ENCODE measurements around the gene EFCAB5.
"Not testable (repeated sequence)": the region's sequence is repeated elsewhere in the genome, so short reads cannot be mapped to it uniquely, and the experiment has no call there.

EFCAB5 gene

DNA sequence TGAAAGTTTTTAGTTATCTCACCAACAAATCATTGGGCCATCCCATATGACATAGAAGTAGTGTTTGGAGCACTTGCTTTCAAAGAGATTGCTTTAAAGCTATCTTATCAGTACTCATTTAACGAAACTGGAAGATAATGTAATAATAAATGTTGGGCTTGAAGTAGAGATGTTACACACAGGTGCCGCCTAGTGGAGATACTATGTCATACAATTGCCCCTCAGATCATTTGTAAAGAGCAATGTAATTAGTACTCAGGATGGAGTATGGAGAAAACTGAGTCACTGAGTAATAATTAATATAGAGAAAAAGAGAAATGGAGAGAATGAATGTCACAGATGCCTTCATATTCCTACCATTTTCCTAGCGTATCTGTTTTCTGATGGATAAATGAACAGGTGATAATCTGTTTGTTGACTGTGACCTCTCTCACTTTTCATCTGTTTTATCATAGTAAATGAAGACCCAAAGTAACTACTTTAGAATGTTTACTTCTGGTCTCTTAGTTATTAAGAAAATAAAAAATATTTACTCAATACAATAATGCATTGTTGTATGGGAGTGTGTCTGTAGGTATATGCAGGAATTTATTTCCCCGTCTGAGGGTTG is 80.4 kb downstream of the EFCAB5 start:
- Histone ChIP-seq H3K9ac (ENCODE audit: low read depth, low read length) (no peak overlapping the region), H3K4me3 (ENCODE audit: low read depth, low read length) (no peak overlapping the region), H3K36me3 (ENCODE audit: control insufficient read depth, insufficient read depth, low read length) (no peaks in the 10 kb centered on the region), H3K27me3 (ENCODE audit: control insufficient read depth, insufficient read depth, low read length) (no peaks in the 10 kb centered on the region), H3K27ac (ENCODE audit: low read depth, low read length) (no peak overlapping the region), H3K4me1 (ENCODE audit: control insufficient read depth, insufficient read depth, low read length) (no peaks in the 10 kb centered on the region), H3K9me3 (ENCODE audit: control insufficient read depth, insufficient read depth, low read length) (no peaks in the 10 kb centered on the region)

DNA sequence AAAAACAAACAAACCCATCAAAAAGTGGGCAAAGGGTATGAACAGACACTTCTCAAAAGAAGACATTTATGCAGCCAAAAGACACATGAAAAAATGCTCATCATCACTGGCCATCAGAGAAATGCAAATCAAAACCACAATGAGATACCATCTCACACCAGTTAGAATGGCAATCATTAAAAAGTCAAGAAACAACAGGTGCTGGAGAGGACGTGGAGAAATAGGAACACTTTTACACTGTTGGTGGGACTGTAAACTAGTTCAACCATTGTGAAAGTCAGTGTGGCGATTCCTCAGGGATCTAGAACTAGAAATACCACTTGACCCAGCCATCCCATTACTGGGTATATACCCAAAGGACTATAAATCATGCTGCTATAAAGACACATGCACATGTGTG is 83.9 kb downstream of the EFCAB5 start:
- not testable (repeated sequence) for H3K4me1 ChIP-seq (ENCODE audit: control insufficient read depth, insufficient read depth, low read length); H3K9ac ChIP-seq (ENCODE audit: low read depth, low read length); H3K9me3 ChIP-seq (ENCODE audit: control insufficient read depth, insufficient read depth, low read length); H3K27ac ChIP-seq (ENCODE audit: low read depth, low read length); H3K36me3 ChIP-seq (ENCODE audit: control insufficient read depth, insufficient read depth, low read length); H3K4me3 ChIP-seq (ENCODE audit: low read depth, low read length); H3K27me3 ChIP-seq (ENCODE audit: control insufficient read depth, insufficient read depth, low read length)

DNA sequence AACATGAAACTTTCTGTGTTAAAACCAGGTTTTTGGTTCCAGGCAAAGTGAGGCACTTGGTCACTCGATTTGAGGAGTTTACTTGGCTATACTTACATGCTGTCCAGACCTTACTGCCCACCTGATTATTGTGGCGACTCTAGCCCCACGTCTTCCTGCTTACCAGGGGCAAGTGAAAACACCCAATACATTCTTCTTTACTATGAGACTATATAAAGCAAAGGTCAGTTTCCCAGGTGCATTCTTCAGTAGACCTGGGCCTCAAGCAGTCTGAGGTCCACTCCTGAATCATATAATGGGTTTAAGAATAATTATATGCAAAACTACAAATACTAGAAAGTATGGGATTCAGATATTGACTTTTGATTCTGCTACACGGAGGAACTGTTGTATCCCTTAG is 86.2 kb downstream of the EFCAB5 start:
- Histone ChIP-seq H3K4me3 (ENCODE audit: low read depth, low read length) (no peak overlapping the region), H3K27ac (ENCODE audit: low read depth, low read length) (no peak overlapping the region), H3K9ac (ENCODE audit: low read depth, low read length) (no peak overlapping the region), H3K36me3 (ENCODE audit: control insufficient read depth, insufficient read depth, low read length) (no peaks in the 10 kb centered on the region), H3K27me3 (ENCODE audit: control insufficient read depth, insufficient read depth, low read length) (no peaks in the 10 kb centered on the region), H3K9me3 (ENCODE audit: control insufficient read depth, insufficient read depth, low read length) (no peaks in the 10 kb centered on the region), H3K4me1 (ENCODE audit: control insufficient read depth, insufficient read depth, low read length) (no peaks in the 10 kb centered on the region)

DNA sequence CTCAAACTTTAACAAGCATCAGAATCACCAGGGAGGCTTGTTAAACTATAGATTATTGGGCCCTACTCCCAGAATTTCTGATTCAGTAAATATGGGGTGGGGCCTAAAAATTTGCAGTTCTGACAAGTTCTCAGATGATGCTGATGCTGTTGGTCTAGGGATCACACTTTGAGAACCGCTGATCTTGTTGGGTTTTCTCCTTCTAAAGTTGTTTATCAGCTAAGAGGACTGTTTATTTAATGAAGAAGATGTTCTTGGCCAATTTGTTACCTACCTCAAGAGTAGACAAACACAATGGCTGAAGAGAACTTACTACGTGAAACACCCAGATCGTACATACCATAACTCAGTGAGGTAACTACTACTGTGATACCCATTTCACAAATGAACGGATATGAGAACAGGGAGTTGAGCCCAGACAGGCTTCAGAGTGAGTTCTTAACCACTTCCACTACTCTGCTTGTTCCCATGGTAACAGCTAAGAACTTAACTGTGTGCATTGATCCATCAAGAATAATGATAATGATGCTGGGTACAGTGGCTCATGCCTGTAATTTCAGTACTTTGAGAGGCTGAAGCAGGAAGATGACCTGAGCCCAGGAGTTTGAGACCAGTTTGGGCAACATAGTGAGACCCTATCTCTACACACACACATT is 89.9 kb downstream of the EFCAB5 start:
- no peaks in the 10 kb centered on the region for H3K4me1 ChIP-seq (ENCODE audit: control insufficient read depth, insufficient read depth, low read length)
- no peak overlapping the region for H3K9ac ChIP-seq (ENCODE audit: low read depth, low read length)
- H3K27me3 ChIP-seq (ENCODE audit: control insufficient read depth, insufficient read depth, low read length): no peaks in the 10 kb centered on the region
- H3K36me3 ChIP-seq (ENCODE audit: control insufficient read depth, insufficient read depth, low read length): no peaks in the 10 kb centered on the region
- H3K27ac ChIP-seq (ENCODE audit: low read depth, low read length): no peak overlapping the region
- no peak overlapping the region for H3K4me3 ChIP-seq (ENCODE audit: low read depth, low read length)
- no peaks in the 10 kb centered on the region for H3K9me3 ChIP-seq (ENCODE audit: control insufficient read depth, insufficient read depth, low read length)

DNA sequence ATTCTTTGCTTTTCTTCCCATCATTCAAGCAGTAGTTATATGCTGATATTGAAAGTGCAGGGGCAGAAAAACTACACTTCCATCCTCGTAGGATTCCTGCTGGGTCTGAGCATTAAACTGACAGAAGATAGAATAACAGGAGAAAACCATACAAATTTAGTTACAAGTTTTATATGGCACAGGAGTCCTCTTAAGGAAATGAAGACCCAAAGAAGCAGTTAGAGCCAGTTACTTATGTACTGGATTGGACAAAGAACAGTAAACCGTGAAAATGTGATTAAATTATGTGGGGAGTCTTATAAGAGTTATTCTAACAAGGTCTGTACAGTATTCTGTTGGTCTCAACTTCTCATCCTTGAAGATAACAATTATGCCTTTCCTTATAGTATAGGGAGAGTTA is 93.9 kb downstream of the EFCAB5 start:
- no peaks in the 10 kb centered on the region for H3K36me3 ChIP-seq (ENCODE audit: control insufficient read depth, insufficient read depth, low read length)
- H3K9ac ChIP-seq (ENCODE audit: low read depth, low read length): no peak overlapping the region

DNA sequence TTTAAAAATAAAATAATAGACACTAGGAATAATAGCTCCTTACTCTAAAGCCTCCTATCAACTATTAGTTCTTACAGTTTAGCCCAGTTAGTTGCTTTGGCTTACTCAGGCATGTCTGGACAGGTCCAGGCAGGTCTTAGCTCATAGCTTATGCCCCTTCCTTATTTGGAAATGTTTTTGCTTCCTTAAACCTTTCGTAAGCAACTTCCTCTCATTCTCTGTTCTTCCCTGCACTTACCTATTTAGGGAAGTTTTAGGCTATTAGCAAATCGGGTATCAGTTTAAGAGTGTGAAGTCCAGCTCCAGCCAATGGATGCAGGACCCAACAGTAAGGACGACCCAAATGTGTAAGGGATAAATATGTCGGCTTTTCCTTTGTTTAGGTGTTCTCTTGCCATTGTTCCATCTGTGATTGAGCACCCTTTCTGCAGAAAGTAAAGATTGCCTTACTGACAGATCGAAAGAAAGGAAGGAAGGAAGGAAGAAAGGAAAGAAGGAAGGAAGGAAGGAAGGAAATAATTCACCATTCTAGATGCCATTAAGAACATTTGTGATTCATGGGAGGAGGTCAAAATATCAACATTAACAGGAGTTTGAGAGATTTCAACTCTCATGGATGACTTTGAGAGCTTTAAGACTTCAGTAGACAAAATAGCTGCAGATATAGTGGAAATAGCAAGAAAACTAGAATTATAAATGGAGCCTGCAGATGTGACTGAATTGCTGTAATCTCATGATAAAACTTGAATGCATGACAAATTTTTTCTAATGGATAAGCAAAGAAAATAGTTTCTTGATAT is 99.5 kb downstream of the EFCAB5 start:
- not testable (repeated sequence) for H3K27ac ChIP-seq (ENCODE audit: low read depth, low read length); H3K4me3 ChIP-seq (ENCODE audit: low read depth, low read length); H3K9ac ChIP-seq (ENCODE audit: low read depth, low read length); H3K4me1 ChIP-seq (ENCODE audit: control insufficient read depth, insufficient read depth, low read length); H3K27me3 ChIP-seq (ENCODE audit: control insufficient read depth, insufficient read depth, low read length); H3K9me3 ChIP-seq (ENCODE audit: control insufficient read depth, insufficient read depth, low read length); H3K36me3 ChIP-seq (ENCODE audit: control insufficient read depth, insufficient read depth, low read length)

More for the DNA sequence above, 93.9 kb downstream of the EFCAB5 start:
- no peak overlapping the region for H3K27ac ChIP-seq (ENCODE audit: low read depth, low read length)
- no peaks in the 10 kb centered on the region for H3K27me3 ChIP-seq (ENCODE audit: control insufficient read depth, insufficient read depth, low read length)
- no peaks in the 10 kb centered on the region for H3K4me1 ChIP-seq (ENCODE audit: control insufficient read depth, insufficient read depth, low read length)
- no peak overlapping the region for H3K4me3 ChIP-seq (ENCODE audit: low read depth, low read length)
- H3K9me3 ChIP-seq (ENCODE audit: control insufficient read depth, insufficient read depth, low read length): no peaks in the 10 kb centered on the region

DNA sequence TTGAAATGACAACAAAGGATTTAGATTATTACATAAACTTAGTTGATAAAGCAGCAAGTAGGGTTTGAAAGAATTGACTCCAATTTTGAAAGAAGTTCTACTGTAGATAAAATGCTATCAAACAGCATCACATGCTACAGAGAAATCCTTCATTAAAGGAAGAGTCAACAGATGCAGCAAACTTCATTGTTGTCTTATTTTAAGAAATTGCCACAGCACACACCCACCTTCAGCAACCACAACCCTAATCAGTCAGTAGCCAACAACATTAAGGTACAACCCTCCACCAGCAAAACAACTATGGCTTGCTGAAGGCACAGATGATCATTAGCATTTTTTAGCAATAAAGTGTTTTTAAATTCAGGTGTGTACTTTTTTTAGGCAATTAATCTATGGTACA is 100.1 kb downstream of the EFCAB5 start:
- H3K27ac ChIP-seq (ENCODE audit: low read depth, low read length): no peak overlapping the region
- H3K4me3 ChIP-seq (ENCODE audit: low read depth, low read length): no peak overlapping the region
- H3K4me1 ChIP-seq (ENCODE audit: control insufficient read depth, insufficient read depth, low read length): no peaks in the 10 kb centered on the region
- no peak overlapping the region for H3K9ac ChIP-seq (ENCODE audit: low read depth, low read length)
- no peaks in the 10 kb centered on the region for H3K36me3 ChIP-seq (ENCODE audit: control insufficient read depth, insufficient read depth, low read length)
- H3K9me3 ChIP-seq (ENCODE audit: control insufficient read depth, insufficient read depth, low read length): no peaks in the 10 kb centered on the region; the same call in 1 of the 2 replicates
- H3K27me3 ChIP-seq (ENCODE audit: control insufficient read depth, insufficient read depth, low read length): no peaks in the 10 kb centered on the region

DNA sequence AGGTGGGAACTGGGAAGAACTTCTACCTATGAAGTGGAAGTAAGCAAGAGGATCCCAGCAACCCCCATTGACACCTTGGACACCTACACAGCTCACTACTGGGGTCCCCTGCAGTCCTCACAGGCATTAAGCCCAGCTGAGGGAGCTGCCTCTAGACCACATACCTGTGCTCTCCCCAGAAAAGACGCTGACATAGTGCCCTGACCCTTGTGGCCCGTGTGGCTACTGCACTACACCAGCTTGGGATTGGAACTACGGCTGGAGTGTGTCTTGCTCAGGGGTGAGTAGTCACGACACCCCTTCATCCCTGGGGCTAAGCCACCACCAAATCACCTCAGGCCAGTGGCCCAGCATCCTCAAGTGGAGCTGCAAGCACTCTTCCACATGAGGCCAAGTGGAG is 120.9 kb downstream of the EFCAB5 start:
- no peak overlapping the region for H3K9ac ChIP-seq (ENCODE audit: low read depth, low read length)
- no peak overlapping the region for H3K4me3 ChIP-seq (ENCODE audit: low read depth, low read length)
- no peaks in the 10 kb centered on the region for H3K9me3 ChIP-seq (ENCODE audit: control insufficient read depth, insufficient read depth, low read length)
- H3K36me3 ChIP-seq (ENCODE audit: control insufficient read depth, insufficient read depth, low read length): no peaks in the 10 kb centered on the region
- no peaks in the 10 kb centered on the region for H3K4me1 ChIP-seq (ENCODE audit: control insufficient read depth, insufficient read depth, low read length)
- no peaks in the 10 kb centered on the region for H3K27me3 ChIP-seq (ENCODE audit: control insufficient read depth, insufficient read depth, low read length)
- H3K27ac ChIP-seq (ENCODE audit: low read depth, low read length): no peak overlapping the region

DNA sequence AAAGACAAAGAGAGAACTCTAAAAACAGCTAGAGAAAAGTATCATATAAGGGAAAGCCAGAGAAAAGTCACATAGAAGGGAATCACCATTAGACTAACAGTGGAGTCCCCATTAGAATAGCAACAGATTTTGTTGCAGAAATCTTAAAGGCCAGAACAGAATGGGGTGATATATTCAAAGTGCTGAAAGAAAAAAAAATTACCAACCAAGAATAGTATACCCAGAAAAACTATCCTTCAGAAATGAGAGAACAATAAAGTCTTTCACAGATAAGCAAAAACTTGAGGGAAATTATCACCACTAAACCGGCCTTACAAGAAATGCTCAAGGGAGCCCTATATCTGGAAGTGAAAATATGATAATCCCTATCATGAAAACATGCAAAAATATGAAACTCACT is 123.3 kb downstream of the EFCAB5 start:
- no peak overlapping the region for H3K4me3 ChIP-seq (ENCODE audit: low read depth, low read length)
- no peak overlapping the region for H3K27ac ChIP-seq (ENCODE audit: low read depth, low read length)
- H3K27me3 ChIP-seq (ENCODE audit: control insufficient read depth, insufficient read depth, low read length): no peaks in the 10 kb centered on the region
- no peaks in the 10 kb centered on the region for H3K36me3 ChIP-seq (ENCODE audit: control insufficient read depth, insufficient read depth, low read length)
- no peaks in the 10 kb centered on the region for H3K4me1 ChIP-seq (ENCODE audit: control insufficient read depth, insufficient read depth, low read length)
- H3K9me3 ChIP-seq (ENCODE audit: control insufficient read depth, insufficient read depth, low read length): no peaks in the 10 kb centered on the region
- no peak overlapping the region for H3K9ac ChIP-seq (ENCODE audit: low read depth, low read length)

DNA sequence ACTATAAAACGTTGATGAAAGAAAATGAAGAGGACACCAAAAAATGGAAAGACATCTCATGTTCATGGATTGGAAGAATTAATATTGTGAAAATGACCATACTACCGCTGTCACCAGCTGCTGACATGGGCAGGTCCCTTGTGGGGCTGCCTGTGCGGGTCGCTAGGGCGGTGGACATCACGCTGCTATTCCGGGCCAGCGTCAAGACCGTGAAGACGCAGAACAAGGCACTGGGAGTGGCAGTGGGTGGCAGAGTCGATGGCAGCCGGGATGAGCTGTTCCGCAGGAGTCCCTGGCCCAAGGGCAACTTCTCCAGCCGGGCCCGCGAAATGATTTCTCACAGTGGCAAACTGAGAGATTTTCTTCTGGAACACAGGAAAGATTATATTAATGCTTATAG is 127.0 kb downstream of the EFCAB5 start:
- Histone ChIP-seq H3K9ac (ENCODE audit: low read depth, low read length) (no peak overlapping the region), H3K4me3 (ENCODE audit: low read depth, low read length) (no peak overlapping the region), H3K36me3 (ENCODE audit: control insufficient read depth, insufficient read depth, low read length) (no peaks in the 10 kb centered on the region), H3K27me3 (ENCODE audit: control insufficient read depth, insufficient read depth, low read length) (no peaks in the 10 kb centered on the region), H3K27ac (ENCODE audit: low read depth, low read length) (no peak overlapping the region), H3K4me1 (ENCODE audit: control insufficient read depth, insufficient read depth, low read length) (no peaks in the 10 kb centered on the region), H3K9me3 (ENCODE audit: control insufficient read depth, insufficient read depth, low read length) (no peaks in the 10 kb centered on the region)

DNA sequence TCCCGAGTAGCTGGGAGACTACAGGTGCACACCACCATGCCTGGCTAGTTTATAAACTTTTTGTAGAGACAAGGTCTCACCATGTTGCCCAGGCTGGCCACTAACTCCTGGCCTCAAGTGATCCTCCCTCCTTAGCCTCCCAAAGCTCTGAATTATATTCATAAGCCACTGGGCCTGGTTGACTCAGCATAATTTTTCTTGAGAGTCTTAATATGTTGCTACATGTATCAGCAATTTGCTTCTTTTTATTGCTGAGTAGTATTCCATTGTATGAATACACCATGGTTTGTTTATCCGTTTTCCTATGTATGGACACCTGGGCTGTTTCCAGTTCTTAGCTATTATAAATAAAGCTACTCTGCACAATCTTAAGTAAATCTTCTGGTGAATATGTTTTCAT is 132.8 kb downstream of the EFCAB5 start:
- no peaks in the 10 kb centered on the region for H3K36me3 ChIP-seq (ENCODE audit: control insufficient read depth, insufficient read depth, low read length)
- no peak overlapping the region for H3K27ac ChIP-seq (ENCODE audit: low read depth, low read length)
- H3K9ac ChIP-seq (ENCODE audit: low read depth, low read length): no peak overlapping the region
- H3K9me3 ChIP-seq (ENCODE audit: control insufficient read depth, insufficient read depth, low read length): no peaks in the 10 kb centered on the region
- no peaks in the 10 kb centered on the region for H3K4me1 ChIP-seq (ENCODE audit: control insufficient read depth, insufficient read depth, low read length)
- H3K4me3 ChIP-seq (ENCODE audit: low read depth, low read length): no peak overlapping the region
- H3K27me3 ChIP-seq (ENCODE audit: control insufficient read depth, insufficient read depth, low read length): no peaks in the 10 kb centered on the region

Data from HUES48 (cell line).